Suprapubic skin (tissue), 4 donors: ENCODE data around the gene AKT1. TPM values are rescaled to one million over a fixed set of nuclear protein-coding genes. Genes with fewer than 3 reads are reported as not detected.

ENCODE experiments used
- DNase-seq, 2 donors: peaks; one replicate each; pipeline ENCODE4 v3.0.0-alpha.2; 2019; ENCODE audit warnings: low spot score in 2 of 2
- H3K27ac ChIP-seq: fragments of 200-600 bp; sonication (generic); one replicate; pipeline ENCODE4 v1.5.1; 2019
- H3K27me3 ChIP-seq: fragments of 200-600 bp; sonication (generic); one replicate; pipeline ENCODE4 v1.5.1; 2019
- H3K36me3 ChIP-seq: fragments of 200-600 bp; sonication (generic); one replicate; pipeline ENCODE4 v1.5.1; 2019
- H3K4me1 ChIP-seq: fragments of 200-600 bp; sonication (generic); one replicate; pipeline ENCODE4 v1.5.1; 2019
- H3K4me3 ChIP-seq: fragments of 200-600 bp; sonication (generic); one replicate; pipeline ENCODE4 v1.5.1; 2019; ENCODE audit warnings: mild to moderate bottlenecking
- H3K9me3 ChIP-seq: fragments of 200-600 bp; sonication (generic); one replicate; pipeline ENCODE4 v1.5.1; 2019
- EP300 ChIP-seq: sonication (generic); formaldehyde crosslinking; IDR thresholded peaks from one replicate; pipeline ENCODE4 v1.6.1; 2017; ENCODE audit warnings: antibody characterized with exemption
- POLR2A ChIP-seq, 2 donors: fragments of 450-650 bp; IDR thresholded peaks; one replicate each; pipeline ENCODE4 v1.6.1; 2017; ENCODE audit warnings: antibody characterized with exemption in 2 of 2, mild to moderate bottlenecking in 2 of 2, moderate library complexity in 2 of 2
- POLR2AphosphoS5 ChIP-seq, 3 donors: sonication (generic); formaldehyde crosslinking; IDR thresholded peaks; one replicate each; pipeline ENCODE4 v1.6.1; 2017; ENCODE audit warnings: antibody characterized with exemption in 3 of 3
- WGBS: methylation state at CpG from one replicate; pipeline ENCODE4 v1.1.5; 2018; 5-methylcytosine and 5-hydroxymethylcytosine counted together
- total RNA-seq, 4 donors: library from RNA; depleted of rRNA; stranded (reverse); fragments of >200 nt; gene quantifications; one replicate each; pipeline ENCODE4 v1.1.0, GENCODE V29; 2016
- TF ChIP-seq, protein P1 (sequence below), 2 donors: fragments of 200-600 bp in 1 of 2; fragments of 450-650 bp in 1 of 2; sonication (generic) in 1 of 2; IDR thresholded peaks; one replicate each; pipeline ENCODE4 v1.5.1; 2016 to 2019; ENCODE audit warnings: antibody characterized with exemption in 2 of 2, mild to moderate bottlenecking in 1 of 2, moderate library complexity in 1 of 2

The AKT1 gene
- total RNA-seq, 4 donors from 2014 or later, result 63.1 to 77.6 (median 70.4) TPM

- H3K36me3 ChIP-seq, result peaks cover 35% of the 10 kb centered on the region
- H3K27me3 ChIP-seq, result no peaks in the 10 kb centered on the region
- no peak for DNase-seq
- 60% methylated on average over 7 of the region's 25 CpGs for WGBS
- H3K4me3 ChIP-seq, result no peak overlapping the region
- H3K27ac ChIP-seq, result no peak overlapping the region
- no peak for TF ChIP-seq POLR2AphosphoS5 (IDR thresholded peaks at IDR 0.05)
- TF ChIP-seq POLR2A (IDR thresholded peaks at IDR 0.05), result no peak
- TF ChIP-seq, protein P1, sequence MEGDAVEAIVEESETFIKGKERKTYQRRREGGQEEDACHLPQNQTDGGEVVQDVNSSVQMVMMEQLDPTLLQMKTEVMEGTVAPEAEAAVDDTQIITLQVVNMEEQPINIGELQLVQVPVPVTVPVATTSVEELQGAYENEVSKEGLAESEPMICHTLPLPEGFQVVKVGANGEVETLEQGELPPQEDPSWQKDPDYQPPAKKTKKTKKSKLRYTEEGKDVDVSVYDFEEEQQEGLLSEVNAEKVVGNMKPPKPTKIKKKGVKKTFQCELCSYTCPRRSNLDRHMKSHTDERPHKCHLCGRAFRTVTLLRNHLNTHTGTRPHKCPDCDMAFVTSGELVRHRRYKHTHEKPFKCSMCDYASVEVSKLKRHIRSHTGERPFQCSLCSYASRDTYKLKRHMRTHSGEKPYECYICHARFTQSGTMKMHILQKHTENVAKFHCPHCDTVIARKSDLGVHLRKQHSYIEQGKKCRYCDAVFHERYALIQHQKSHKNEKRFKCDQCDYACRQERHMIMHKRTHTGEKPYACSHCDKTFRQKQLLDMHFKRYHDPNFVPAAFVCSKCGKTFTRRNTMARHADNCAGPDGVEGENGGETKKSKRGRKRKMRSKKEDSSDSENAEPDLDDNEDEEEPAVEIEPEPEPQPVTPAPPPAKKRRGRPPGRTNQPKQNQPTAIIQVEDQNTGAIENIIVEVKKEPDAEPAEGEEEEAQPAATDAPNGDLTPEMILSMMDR (IDR thresholded peaks at IDR 0.05), result no peak
- no peak for TF ChIP-seq EP300
- peaks cover 85% of the 10 kb centered on the region for H3K4me1 ChIP-seq
- H3K9me3 ChIP-seq, result no peaks in the 10 kb centered on the region
These were observed 3.3 kb downstream of the AKT1 start for GRCh38 chr14:104792101-104792884.

DNA sequence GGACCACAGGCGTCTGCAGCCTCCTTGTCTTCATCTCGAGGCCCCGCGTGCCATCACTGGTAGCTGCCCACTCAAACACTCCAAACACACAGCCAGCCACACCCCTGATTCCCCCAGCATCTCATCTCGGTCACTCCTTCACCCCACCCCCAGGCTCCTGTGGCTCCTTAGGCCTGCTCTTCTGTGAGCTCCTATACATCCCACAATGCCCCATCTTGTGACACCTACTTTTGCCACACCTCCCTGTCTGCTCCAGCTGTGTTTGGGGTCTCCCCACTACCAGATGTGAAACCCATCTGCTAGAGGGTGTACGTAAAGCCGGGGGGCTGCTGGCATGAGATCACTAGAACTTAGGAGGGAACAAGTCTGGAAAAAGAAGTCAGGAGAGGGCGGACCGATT is 4.1 kb downstream of the AKT1 start:
- Histone ChIP-seq H3K27ac (no peak overlapping the region), H3K4me1 (peaks cover 85% of the 10 kb centered on the region), H3K4me3 (no peak overlapping the region), H3K27me3 (no peaks in the 10 kb centered on the region), H3K9me3 (no peaks in the 10 kb centered on the region), H3K36me3 (peaks cover 35% of the 10 kb centered on the region)
- WGBS, result 93% methylated on average over 9 of the region's 9 CpGs
- TF ChIP-seq, protein P1 (IDR thresholded peaks at IDR 0.05), result no peak
- DNase-seq, result no peak

DNA sequence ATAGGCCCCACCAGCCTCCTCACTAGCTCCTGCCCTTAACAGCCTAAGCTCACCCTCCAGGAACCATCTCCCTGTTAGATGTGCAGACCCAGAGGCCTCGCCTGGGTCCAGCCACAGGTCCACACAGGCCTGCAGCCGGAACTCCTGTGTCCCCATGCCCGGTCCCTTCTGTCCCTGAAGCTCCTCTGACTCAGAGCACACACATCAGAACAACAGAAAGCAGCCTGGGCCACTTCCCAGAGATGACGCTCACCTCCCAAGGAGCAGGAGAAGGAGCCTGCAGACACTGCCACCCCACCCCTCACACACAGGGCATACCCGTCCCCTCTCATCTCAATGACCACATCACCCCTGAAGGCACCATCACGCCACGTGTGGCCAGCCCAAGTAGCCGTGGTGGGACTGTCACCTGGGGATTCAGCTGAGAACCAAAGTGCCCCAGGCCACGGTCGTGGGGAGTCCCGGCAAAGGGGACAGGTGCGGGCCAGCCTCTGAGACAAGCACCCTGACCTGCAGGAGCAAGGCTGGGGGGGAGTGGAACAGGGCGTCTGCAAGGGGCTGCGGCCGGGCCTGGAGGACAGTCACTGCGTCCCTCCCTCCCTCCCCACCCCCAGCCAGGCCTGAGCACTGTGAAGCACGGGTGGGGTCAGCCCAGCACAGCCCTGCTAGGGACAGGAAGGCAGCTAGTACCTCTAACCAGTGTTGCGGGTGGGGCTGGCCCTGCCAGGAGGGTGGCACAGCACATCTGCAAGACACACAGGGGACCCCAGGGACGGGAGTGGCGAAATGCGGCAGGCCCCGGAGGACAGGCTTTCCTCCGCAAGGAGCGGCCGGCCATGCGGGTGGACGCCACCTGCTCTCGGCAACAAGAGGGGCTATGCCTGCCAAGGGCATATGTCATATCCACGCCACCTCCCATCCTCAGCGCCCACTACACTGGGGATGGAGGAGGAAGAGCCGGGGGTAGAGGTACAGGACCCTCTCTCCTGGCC is 5.5 kb downstream of the AKT1 start:
- H3K27me3 ChIP-seq, result no peaks in the 10 kb centered on the region
- 87% methylated on average over 22 of the region's 31 CpGs for WGBS
- H3K4me1 ChIP-seq, result peaks cover 89% of the 10 kb centered on the region
- no peak overlapping the region for H3K4me3 ChIP-seq
- peaks cover 35% of the 10 kb centered on the region for H3K36me3 ChIP-seq
- TF ChIP-seq POLR2A (IDR thresholded peaks at IDR 0.05) (no peak), POLR2AphosphoS5 (IDR thresholded peaks at IDR 0.05) (no peak), EP300 (no peak)
- TF ChIP-seq, protein P1 (IDR thresholded peaks at IDR 0.05), result no peak
- no peak for DNase-seq
- no peaks in the 10 kb centered on the region for H3K9me3 ChIP-seq
- H3K27ac ChIP-seq, result no peak overlapping the region

GRCh38 chr14:104788873-104789663 is 6.5 kb downstream of the AKT1 start:
- Histone ChIP-seq H3K36me3 (peaks cover 35% of the 10 kb centered on the region), H3K27ac (no peak overlapping the region), H3K4me1 (peaks cover 88% of the 10 kb centered on the region), H3K4me3 (no peak overlapping the region), H3K9me3 (no peaks in the 10 kb centered on the region), H3K27me3 (no peaks in the 10 kb centered on the region)
- DNase-seq, result no peak
- no peak for TF ChIP-seq EP300
- TF ChIP-seq POLR2AphosphoS5 (IDR thresholded peaks at IDR 0.05), result no peak
- TF ChIP-seq, protein P1 (IDR thresholded peaks at IDR 0.05), result no peak
- TF ChIP-seq POLR2A (IDR thresholded peaks at IDR 0.05), result no peak
- WGBS, result 84% methylated on average over 11 of the region's 39 CpGs
